Prostate gland (tissue), 2 donors: Measurements from ENCODE around the gene IPCEF1.

Experiments used
- POLR2A ChIP-seq: fragments of 450-650 bp; IDR thresholded peaks from one replicate; pipeline ENCODE4 v1.6.1; 2016; ENCODE audit warnings: antibody characterized with exemption, mild to moderate bottlenecking
- POLR2AphosphoS5 ChIP-seq: sonication (generic); formaldehyde crosslinking; IDR thresholded peaks from one replicate; pipeline ENCODE4 v1.6.1; 2017; ENCODE audit warnings: antibody characterized with exemption
- TF ChIP-seq, protein P1 (sequence below), 4 experiments: fragments of 200-600 bp in 2 of 4; fragments of 450-650 bp in 2 of 4; sonication (generic) in 2 of 4; IDR thresholded peaks; 1 replicate in 3 of 4; 2 replicates in 1 of 4; pipeline ENCODE4 v1.5.1; 2016 to 2019; ENCODE audit warnings: antibody characterized with exemption in 4 of 4, mild to moderate bottlenecking in 2 of 4, moderate library complexity in 2 of 4

DNA sequence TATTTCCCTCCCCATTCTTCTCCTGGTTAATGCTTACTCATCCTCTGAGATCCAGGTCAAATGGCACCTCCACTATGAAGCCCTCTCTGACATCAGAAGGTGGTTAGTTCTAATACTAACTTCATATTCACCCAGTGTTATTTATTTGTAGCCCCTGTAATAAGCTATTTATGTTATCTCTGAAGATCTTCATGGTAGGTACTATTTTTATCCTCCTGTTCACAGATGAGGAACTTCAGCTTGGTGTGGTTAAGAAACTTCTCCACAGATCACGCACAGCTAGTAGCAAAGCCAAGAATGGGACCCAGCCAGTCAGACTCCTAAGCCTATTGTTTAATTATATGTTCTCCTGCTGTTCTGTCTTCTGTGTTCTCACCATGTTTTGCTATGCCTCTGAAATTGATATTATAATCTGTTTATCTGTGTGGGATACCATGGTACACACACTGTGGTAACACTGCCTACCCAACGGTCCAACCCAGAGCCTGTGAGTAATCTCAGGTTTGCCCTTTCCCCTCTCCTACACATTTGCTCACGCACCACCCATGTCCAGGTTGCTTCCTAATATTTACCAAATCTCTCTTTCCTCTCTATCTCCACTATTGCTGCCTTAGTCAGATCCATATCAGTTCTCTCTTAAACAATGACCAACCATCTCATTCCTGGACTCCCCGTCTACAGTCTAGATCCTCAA, 98.4 kb downstream of the IPCEF1 start:
- TF ChIP-seq, protein P1, sequence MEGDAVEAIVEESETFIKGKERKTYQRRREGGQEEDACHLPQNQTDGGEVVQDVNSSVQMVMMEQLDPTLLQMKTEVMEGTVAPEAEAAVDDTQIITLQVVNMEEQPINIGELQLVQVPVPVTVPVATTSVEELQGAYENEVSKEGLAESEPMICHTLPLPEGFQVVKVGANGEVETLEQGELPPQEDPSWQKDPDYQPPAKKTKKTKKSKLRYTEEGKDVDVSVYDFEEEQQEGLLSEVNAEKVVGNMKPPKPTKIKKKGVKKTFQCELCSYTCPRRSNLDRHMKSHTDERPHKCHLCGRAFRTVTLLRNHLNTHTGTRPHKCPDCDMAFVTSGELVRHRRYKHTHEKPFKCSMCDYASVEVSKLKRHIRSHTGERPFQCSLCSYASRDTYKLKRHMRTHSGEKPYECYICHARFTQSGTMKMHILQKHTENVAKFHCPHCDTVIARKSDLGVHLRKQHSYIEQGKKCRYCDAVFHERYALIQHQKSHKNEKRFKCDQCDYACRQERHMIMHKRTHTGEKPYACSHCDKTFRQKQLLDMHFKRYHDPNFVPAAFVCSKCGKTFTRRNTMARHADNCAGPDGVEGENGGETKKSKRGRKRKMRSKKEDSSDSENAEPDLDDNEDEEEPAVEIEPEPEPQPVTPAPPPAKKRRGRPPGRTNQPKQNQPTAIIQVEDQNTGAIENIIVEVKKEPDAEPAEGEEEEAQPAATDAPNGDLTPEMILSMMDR (IDR thresholded peaks at IDR 0.05): no peak
- TF ChIP-seq POLR2A (no peak), POLR2AphosphoS5 (no peak)
